IPS-18c (cell line): ENCODE data around the gene FAM136A.
A peak's percentile ranks its signal among the peaks of the same experiment; 100 is the strongest.
"Not testable (repeated sequence)": the region's sequence is repeated elsewhere in the genome, so short reads cannot be mapped to it uniquely, and the experiment has no call there.

Experiments
- H3K4me3 ChIP-seq: 2 replicates; pipeline ENCODE4 v1.7.0; 2013; ENCODE audit warnings: low read depth, mild to moderate bottlenecking, low read length, moderate library complexity; ENCODE audit not compliant: insufficient read depth
- H3K9me3 ChIP-seq: one replicate; pipeline ENCODE4 v1.6.1; 2013; ENCODE audit warnings: mild to moderate bottlenecking, low read length, moderate library complexity; ENCODE audit not compliant: control insufficient read depth, insufficient read depth

Gene FAM136A

DNA sequence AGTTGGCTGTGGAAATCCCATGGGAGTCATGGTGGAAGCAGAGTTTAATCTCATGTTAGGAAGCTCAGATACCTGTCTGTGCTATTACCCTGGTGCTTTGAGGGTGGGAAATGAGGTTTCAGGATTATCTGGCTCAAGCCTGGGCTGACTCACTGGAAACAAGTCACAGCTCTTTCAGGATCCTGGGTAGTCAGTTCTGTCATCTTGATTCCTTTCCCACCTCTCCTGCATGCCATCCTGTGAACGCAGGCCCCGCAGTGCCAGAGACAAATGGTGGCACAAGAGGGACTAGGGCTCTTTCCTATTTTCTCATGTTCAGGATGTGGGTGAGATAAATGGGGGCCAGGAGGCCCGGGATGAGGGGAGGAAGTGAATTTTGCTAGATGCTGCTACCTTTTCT is 3.7 kb upstream of the FAM136A start:
- no peaks in the 10 kb centered on the region for H3K9me3 ChIP-seq
- no peak overlapping the region for H3K4me3 ChIP-seq

DNA sequence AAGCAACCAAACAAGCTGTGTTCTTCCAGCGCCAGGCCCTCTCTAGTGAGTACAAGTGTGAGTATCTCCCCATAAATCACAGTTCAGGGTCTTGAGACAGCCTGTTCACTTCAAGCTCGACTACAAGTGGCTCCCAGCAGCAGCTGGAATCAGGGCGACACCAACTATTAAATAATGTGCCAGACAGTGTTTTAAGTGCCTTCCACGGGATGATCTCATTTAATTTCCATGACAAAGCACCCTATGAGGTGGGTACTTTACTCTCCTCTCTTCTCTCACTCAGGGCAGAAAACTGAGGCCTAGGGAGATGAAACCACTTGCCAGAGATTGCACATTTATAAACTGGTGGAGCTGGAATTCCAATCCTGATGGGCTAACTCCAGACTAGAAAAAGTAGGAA is 2.6 kb upstream of the FAM136A start:
- Histone ChIP-seq H3K9me3 (no peaks in the 10 kb centered on the region), H3K4me3 (no peak overlapping the region)

DNA sequence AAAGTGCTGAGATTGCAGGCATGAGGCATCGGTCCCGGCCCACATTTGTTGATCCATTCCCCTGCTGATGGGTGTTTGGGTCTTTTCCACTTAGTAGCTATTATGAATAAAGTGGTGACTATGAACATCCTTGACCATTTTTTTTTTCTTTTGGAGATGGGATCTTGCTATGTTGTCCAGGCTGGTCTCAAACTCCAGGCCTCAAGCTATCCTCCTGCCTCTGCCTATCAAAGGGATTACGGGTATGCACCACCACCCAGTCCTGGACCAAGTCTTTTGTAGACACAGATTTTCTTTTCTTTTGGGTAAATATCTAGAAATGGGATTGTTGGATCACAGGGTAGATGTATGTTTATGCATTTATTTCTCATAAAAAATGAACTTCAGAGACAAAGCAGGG is 1.3 kb upstream of the FAM136A start:
- H3K4me3 ChIP-seq: no peak overlapping the region

DNA sequence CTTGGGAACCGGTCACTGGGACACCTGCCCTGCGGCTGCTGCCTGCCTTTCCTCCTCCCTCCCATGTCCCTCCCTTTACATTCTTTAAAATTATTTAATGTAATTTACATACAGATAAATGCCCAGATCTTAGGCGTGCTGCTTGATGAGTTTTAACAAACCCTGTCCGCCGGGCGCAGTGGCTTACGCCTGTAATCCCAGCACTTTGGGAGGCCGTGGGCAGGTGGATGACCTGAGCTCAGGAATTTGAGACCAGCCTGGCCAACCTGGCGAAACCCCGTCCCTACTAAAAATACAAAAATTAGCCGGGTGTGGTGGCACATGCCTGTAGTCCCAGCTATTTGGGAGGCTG is 304 bp upstream of the FAM136A start:
- not testable (repeated sequence) for H3K4me3 ChIP-seq, H3K9me3 ChIP-seq

More for the DNA sequence above, 1.3 kb upstream of the FAM136A start:
- no peaks in the 10 kb centered on the region for H3K9me3 ChIP-seq

DNA sequence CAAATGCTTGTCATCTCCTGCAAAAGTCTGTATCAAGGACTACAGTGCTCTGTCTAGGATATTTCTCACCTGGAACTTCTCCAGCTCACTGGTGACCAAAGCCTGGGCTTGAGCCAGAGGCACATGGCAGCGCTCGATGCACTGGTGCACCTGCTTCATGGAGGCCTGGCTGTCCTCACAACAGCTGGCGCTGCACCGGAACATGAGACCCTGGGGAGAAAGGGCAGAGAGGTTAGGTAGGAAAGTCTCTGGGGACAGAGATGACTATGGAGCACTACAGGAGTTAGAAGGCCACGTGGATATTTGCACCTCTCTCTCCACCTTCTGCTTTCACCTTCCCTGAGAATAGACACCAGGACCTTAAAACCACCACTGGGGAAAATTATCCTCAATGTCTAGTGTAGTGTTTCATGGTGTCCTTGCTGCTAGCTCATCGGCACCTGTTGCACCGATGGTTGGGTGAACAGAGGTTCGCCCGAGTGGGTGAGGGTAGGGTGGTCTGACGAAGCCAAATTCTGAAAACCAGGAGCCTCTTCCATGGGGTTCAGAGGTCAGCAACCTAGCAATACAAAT is 1.0 kb downstream of the FAM136A start:
- Histone ChIP-seq H3K9me3 (no peaks in the 10 kb centered on the region), H3K4me3 (peak overlapping the region; percentile 90)

DNA sequence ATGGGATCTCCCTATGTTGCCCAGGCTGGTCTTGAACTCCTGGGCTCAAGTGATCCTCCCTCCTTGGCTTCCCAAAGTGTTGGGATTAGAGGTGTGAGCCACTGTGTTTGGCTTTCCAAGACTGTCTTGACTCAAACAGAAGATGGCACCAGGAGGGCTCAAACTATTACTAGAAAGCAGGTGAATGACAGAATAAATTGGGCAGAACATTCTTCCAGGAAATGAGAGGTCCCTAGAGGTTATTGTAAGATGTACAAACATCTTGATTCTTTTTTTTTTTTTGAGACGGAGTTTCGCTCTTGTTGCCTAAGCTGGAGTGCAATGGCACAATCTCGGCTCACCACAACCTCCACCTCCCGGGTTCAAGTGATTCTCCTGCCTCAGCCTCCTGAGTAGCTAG is 4.0 kb downstream of the FAM136A start:
- not testable (repeated sequence) for H3K9me3 ChIP-seq, H3K4me3 ChIP-seq

DNA sequence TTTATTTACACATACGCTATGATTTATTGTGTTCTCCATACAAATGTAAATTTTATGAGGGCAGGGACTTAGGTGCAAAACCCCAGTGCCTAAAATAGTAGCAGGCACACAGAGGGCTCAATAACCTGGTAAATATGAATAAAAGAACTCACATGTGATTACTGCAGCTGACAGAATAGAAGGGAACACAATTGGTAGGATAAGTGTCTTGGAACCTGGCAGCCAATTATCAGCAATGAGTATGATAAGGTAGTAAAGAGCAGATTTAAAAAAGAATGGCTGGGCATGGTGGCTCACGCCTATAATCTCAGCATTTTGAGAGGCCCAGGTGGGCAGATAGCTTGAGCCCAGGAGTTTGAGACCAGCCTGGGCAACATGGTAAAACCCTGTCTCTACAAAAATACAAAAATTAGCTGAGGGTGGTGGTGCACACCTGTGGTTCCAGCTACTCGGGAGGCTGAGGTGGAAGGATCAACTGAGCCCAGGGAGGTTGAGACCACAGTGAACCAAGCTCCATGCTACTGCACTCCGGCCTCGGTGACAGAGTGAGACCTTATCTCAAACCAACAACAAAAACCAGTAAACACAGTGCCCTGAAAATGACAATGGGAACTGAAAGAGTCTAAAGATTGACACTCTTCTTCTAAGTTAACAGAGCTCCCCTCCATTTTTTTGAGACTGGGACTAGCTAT is 18.2 kb downstream of the FAM136A start:
- Histone ChIP-seq H3K9me3 (no peaks in the 10 kb centered on the region), H3K4me3 (no peak overlapping the region)

DNA sequence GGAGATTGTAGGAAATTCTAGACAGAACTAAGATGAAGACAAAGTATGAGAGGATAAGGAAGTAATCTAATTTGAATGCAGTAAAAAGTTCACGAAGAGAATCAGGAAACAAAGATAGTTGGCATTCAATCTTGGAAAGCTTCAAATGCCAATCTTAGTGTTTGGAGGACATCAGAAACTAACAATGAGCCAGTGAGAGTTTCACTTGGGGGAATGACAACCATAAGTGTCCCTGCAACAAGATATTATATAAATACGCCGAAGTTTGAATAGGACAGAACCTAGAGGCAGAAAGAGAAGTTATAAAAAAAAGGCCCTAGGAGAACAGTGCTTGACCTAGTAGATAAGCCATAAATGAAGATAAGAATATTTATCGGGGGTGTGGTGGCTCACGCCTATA is 19.4 kb downstream of the FAM136A start:
- H3K9me3 ChIP-seq: no peaks in the 10 kb centered on the region
- no peak overlapping the region for H3K4me3 ChIP-seq

DNA sequence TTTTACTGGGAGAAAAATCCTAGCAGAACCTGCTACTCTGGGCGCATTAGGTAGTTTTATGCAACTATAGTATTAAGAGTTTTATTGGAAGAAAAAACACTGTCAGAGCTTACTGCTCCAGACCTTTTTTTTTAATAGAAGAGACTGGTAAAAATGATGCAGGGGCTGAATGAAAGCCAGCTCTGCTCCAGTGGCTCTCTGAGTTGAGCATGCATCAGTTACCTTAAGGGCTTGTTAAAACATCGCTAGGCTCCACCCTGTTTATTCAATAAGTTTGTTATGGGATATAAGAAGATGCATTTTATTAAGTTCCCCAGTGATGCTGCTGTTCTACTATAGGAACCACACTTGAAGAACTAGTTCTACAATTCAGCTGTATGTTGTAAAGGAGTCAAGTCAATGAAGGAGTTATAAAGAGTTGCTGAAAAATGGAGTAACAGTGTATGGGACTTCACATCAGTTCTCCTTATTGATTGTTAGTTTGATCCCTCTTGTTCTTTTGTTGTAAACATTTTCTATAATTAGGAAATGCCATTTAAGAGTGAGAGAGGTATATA is 21.5 kb downstream of the FAM136A start:
- Histone ChIP-seq H3K9me3 (no peaks in the 10 kb centered on the region), H3K4me3 (no peak overlapping the region)

DNA sequence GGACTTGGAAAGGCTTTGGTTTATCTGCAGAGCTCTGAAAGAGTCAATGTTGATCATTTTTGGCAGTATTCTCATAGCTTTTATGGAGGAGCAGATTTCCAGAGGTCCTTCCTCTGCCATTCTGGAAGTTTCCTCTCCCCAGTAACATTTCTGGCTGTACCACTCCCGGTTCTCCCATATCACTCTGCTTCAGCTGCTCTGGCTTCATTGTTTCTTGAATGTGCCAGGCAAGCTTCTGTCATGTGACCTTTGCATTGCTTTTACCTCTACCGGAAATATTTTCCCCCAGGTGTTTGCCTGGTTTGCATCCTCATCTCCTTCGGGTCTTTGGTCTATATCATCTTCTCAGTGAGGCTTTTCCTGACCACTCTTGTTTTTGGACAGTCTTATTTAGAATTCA is 31.5 kb downstream of the FAM136A start:
- H3K4me3 ChIP-seq: no peak overlapping the region
- H3K9me3 ChIP-seq: peaks cover 2% of the 10 kb centered on the region

DNA sequence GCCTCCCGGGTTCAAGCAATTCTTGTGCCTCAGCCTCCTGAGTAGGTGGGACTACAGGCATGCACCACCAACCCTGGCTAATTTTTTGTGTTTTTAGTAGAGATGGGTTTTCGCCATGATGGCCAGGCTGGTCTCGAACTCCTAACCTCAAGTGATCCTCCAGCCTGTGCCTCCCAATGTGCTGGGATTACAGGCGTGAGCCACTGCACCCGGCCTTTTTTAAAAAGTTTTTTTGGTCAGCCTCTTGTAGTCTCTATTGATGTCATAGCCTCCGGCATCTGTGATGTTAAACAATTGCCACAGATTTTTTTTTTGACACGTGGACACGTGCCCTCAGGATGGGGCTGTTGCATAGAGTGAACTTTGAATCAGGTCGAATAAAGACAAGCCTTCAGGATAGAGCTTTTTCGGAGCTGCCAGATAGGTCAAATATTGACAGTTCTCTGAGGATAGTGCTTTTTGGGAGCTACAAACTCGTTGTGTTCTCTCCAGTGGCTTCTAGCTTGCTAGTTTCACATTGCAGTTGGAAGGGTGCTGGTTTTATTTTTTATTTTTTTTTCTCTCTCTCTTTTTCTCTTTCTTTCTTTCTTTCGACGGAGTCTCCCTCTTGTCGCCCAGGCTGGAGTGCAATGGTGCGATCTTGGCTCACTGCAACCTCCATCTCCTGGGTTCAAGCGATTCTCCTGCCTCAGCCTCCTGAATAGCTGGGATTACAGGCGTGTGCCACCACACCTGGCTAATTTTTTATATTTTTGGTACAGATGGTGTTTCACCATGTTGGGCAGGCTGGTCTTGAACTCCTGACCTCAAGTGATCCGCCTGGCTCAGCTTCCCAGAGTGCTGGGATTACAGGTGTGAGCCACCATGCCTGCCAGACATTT is 32.2 kb downstream of the FAM136A start:
- not testable (repeated sequence) for H3K9me3 ChIP-seq, H3K4me3 ChIP-seq

DNA sequence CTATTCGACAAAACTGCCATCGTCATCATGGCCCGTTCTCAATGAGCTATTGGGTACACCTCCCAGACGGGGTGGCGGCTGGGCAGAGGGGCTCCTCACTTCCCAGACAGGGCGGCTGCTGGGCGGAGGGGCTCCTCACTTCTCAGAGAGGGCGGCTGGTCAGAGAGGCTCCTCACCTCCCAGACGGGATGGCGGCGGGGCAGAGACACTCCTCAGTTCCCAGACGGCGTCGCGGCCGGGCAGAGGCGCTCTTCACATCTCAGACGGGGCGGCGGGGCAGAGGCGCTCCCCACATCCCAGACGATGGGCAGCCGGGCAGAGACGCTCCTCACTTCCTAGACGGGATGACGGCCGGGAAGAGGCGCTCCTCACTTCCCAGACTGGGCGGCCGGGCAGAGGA is 34.9 kb downstream of the FAM136A start:
- not testable (repeated sequence) for H3K4me3 ChIP-seq

DNA sequence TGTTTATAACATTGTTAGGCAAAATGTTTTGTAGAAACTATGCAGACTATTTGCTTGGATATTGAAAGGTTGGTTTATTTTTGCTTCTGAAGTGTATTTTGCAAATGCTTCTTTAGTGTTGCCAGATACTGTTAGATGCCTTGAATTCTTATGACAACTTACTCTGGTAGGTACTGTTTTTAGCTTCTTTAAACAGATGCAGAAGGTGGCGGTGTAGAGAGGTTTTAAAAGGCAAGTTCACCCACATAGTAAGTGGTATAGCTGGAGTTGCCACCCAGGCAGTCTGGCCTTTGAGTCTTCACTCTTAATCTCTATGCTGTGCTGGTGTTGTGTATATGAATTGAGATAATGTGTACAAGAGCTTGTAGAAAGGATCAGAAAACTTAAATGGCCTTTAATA is 40.4 kb downstream of the FAM136A start:
- H3K9me3 ChIP-seq: peaks cover 2% of the 10 kb centered on the region
- no peak overlapping the region for H3K4me3 ChIP-seq

More for the DNA sequence above, 34.9 kb downstream of the FAM136A start:
- H3K9me3 ChIP-seq: not testable (repeated sequence)

DNA sequence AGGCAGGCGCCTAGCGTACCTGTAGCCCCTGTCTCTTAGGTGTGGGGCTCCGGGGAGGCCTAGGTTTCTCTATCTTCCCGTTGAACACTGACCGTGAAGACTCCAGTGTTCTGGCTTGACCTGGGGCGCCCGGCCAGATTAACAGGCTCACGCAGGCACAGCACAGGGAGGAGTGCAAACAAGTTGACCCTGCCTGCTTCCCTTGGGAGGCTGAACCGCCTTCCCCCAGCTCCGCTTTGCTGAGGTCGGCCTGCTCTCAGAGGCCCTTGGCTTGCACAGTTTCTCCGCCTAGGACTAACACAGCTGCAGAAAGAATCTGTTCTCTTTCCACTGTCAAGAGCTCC is 43.4 kb downstream of the FAM136A start:
- Histone ChIP-seq H3K4me3 (peak overlapping the region; percentile 88), H3K9me3 (peaks cover 2% of the 10 kb centered on the region)

DNA sequence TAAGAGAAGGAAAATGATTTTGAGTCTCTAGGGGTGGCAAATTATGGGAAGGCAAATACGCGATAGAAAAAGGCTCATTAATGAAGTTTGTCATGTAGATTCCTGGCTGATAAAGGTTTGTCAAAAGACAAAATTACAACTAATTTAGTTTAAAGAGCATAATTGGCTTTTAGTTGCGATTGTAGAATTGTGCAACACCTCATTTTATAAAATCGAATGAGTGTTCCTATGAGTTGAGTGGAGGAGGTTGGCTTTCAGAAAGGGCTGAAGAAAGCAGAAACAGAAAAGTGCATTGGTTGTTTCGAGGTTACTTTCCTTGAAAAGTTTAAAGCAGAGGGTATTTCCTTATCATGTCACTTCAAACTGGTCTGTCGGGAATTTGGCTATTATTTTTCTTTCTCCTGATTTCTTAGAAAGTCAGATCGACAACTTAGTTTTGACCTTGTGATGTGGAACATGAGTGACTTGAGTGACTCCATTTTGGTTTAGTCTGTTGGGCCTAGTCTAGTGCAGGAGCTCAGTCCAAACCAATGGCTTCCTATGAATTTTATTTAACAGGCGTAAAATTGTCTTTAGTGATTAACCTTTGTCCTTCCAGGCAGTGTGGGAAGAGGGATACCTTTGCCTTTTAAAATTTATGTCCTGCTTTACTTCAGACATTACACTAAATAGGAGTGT is 46.1 kb downstream of the FAM136A start:
- no peak overlapping the region for H3K4me3 ChIP-seq

DNA sequence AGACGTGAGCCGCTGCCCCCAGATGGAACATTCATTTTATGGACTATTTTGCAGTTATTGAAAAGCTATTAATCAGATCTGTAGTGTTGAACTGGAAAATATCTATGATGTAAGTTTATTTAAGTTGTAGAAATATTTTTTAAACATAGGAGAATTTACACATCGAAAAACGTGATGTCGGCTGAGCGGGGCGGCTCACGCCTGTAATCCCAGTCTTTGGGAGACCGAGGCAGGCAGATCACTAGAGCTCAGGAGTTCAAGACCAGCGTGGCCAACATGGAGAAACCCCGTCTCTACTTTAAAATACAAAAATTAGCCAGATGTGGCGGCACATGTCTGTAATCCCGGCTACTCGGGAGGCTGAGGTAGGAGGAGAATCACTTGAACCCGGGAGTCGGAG is 51.4 kb downstream of the FAM136A start:
- Histone ChIP-seq H3K9me3 (no peaks in the 10 kb centered on the region), H3K4me3 (no peak overlapping the region)

More for the DNA sequence above, 46.1 kb downstream of the FAM136A start:
- H3K9me3 ChIP-seq: peaks cover 2% of the 10 kb centered on the region

DNA sequence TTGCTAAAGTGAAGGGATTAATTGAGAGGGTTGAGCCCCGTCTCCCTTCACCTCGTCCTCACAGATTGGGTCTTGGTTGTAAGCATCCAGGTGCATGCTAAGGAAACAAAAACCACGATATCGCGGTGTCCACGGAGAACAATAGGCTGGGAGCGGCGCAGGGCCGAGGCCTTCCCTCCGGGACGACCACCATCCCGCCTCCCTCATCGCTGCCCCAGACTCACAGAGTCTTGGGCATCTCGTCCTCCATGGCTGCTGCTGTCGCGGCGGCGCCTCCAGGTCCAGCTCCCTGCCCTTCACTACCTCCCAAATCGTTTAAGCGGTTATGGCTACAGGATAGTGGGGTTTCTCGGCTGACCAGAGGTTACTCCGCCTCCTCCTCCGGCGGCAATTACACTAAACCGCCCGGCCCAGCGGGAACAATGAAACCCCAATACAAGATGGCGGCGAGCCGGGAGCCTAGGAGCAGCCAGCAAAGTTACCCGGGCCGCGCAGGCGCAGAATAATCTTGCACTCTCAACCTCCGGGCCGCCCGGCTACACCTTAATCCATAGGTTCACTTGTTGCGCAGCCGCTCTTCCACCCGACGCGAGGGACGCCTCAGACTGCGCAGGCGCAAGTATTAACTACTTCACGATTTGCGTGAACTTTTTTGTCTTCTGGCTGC is 53.6 kb downstream of the FAM136A start, which contains the start of gene TIA1:
TIA1 (minus strand) TSS at position 448 of the 667 bp plus-strand sequence; CDS start at position 250, 198 bp downstream.
- Histone ChIP-seq H3K9me3 (no peaks in the 10 kb centered on the region), H3K4me3 (peak within 1 kb of the TSS; percentile 69)
